ENCODE measurements around the gene KCNQ1. TPM values are rescaled to one million over a fixed set of nuclear protein-coding genes. Genes with fewer than 3 reads are reported as not detected.
A peak's percentile ranks its signal among the peaks of the same experiment; 100 is the strongest.

The KCNQ1 gene
- total and polyA plus RNA-seq, 7 experiments from 2014 or later = 14.7 to 46.4 (median 36.9) TPM

- H3K36me3 Mint-ChIP-seq = no peaks in the 10 kb centered on the region
- no peaks in the 10 kb centered on the region for H3K27me3 Mint-ChIP-seq
These were observed 24.9 kb upstream of the KCNQ1 start for GRCh38 chr11:2419638-2420501.

DNA sequence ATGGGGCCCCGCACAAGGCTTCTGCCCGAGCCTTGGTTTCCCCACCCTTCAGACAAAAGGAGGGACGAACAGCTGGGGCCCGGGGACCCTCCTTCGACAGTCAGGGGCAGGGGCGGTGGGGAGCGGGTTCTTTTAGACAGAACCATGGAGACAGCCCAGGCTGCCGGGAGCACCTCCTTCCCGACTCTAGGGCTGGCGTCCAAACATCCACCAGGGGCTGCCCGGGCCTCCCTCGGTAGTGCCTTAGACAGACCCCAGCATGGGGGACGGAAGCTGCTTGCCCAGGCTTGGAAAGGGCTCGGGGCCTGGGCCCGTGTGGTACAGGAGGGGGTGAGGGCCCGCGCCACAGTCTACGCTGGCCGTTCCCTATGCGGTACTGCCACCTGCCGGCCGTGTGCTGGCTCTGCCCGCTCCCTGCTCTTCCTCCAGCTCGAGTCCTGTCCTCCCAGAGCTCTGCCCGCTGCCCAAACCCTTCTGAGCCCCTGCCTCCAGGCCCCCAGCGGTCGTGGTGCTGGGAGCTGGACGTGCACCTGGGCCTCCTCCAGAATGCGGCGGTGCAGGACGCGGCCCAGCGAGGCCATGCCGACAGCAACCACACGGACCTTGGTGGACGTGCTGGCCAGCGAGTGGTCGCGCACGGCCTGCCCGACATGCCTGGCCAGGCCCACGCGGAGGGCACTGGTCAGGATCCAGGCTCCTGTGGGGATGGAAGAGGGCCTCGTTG, 24.1 kb upstream of the KCNQ1 start:
- ChIA-PET POLR2A (interaction anchor here (0.6 to 3.4 kb wide), 5 partner anchors 20 to 176 kb away, joined by 3 to 20 read pairs (median 4); partner anchors contain the start of genes C11orf21, TSPAN32 and TSSC4), CTCF (interaction anchor here (0.6 to 7.2 kb wide), 21 partner anchors 16 to 269 kb away, joined by 3 to 167 read pairs (median 7); partner anchors contain the start of genes C11orf21, TSPAN32 and TSSC4)
- Histone ChIP-seq H3K4me3 (ENCODE audit: low read length) (no peak overlapping the region), H3K4me1 (ENCODE audit: control insufficient read depth in 2 of 2, insufficient read depth in 2 of 2, low read length in 2 of 2) (peaks cover 0 to 10% of the 10 kb centered on the region in 2 donors), H3K36me3 (ENCODE audit: control insufficient read depth in 2 of 3, insufficient read depth in 3 of 3, low read length in 3 of 3) (no peaks in the 10 kb centered on the region), H3K9me3 (ENCODE audit: control insufficient read depth in 2 of 3, low read length in 3 of 3) (no peaks in the 10 kb centered on the region), H3K27me3 (ENCODE audit: control insufficient read depth in 2 of 2, insufficient read depth in 2 of 2, low read length in 2 of 2) (no peaks in the 10 kb centered on the region), H3K27ac (ENCODE audit: low read depth, low read length) (no peak overlapping the region)
- H3K4me3 Mint-ChIP-seq = no peak overlapping the region
- H3K4me1 Mint-ChIP-seq = peaks cover 0 to 3% (median 2%) of the 10 kb centered on the region in 7 donors
- no peaks in the 10 kb centered on the region for H3K27me3 Mint-ChIP-seq
- H3K36me3 Mint-ChIP-seq = no peaks in the 10 kb centered on the region
- ATAC-seq (peak; percentile 93), DNase-seq (peak; percentile 44 to 74 (median 70))
- intact Hi-C loops (cut with micrococcal nuclease) = loop anchor here (1.0 kb wide), 6 partner anchors 20 to 254 kb away; partner anchors contain the start of genes TSSC4 (in 2 of the 2) and ASCL2 (in 1 of the 2)
- H3K9me3 Mint-ChIP-seq = no peaks in the 10 kb centered on the region
- H3K27ac Mint-ChIP-seq = no peak overlapping the region

More at GRCh38 chr11:2419638-2420501, 24.9 kb upstream of the KCNQ1 start:
- CTCF ChIA-PET = interaction anchor here (0.6 to 7.2 kb wide), 19 partner anchors 17 to 268 kb away, joined by 3 to 167 read pairs (median 9); partner anchors contain the start of genes C11orf21, TSPAN32 and TSSC4
- H3K9me3 ChIP-seq (ENCODE audit: control insufficient read depth in 2 of 3, low read length in 3 of 3) = no peaks in the 10 kb centered on the region
- peaks cover 0 to 10% of the 10 kb centered on the region in 2 donors for H3K4me1 ChIP-seq (ENCODE audit: control insufficient read depth in 2 of 2, insufficient read depth in 2 of 2, low read length in 2 of 2)
- H3K27me3 ChIP-seq (ENCODE audit: control insufficient read depth in 2 of 2, insufficient read depth in 2 of 2, low read length in 2 of 2) = no peaks in the 10 kb centered on the region
- Mint-ChIP-seq H3K27ac (no peak overlapping the region), H3K9me3 (no peaks in the 10 kb centered on the region), H3K4me3 (no peak overlapping the region), H3K4me1 (peaks cover 0 to 3% (median 2%) of the 10 kb centered on the region in 7 donors)
- no peak overlapping the region for H3K4me3 ChIP-seq (ENCODE audit: low read length)
- intact Hi-C loops (cut with micrococcal nuclease) = loop anchor here (1.0 kb wide), 6 partner anchors 20 to 254 kb away; partner anchors contain the start of genes TSSC4 (in 2 of the 2) and ASCL2 (in 1 of the 2)
- H3K27ac ChIP-seq (ENCODE audit: low read depth, low read length) = no peak overlapping the region
- POLR2A ChIA-PET = interaction anchor here (0.8 to 3.4 kb wide), 4 partner anchors 19 to 117 kb away, joined by 3 to 20 read pairs (median 8); partner anchors contain the start of genes C11orf21, TSPAN32 and TSSC4
- peak; percentile 42 for ATAC-seq
- no peaks in the 10 kb centered on the region for H3K36me3 ChIP-seq (ENCODE audit: control insufficient read depth in 2 of 3, insufficient read depth in 3 of 3, low read length in 3 of 3)
- peak in 7 of 9 donors; percentile 40 to 63 (median 47) for DNase-seq

DNA sequence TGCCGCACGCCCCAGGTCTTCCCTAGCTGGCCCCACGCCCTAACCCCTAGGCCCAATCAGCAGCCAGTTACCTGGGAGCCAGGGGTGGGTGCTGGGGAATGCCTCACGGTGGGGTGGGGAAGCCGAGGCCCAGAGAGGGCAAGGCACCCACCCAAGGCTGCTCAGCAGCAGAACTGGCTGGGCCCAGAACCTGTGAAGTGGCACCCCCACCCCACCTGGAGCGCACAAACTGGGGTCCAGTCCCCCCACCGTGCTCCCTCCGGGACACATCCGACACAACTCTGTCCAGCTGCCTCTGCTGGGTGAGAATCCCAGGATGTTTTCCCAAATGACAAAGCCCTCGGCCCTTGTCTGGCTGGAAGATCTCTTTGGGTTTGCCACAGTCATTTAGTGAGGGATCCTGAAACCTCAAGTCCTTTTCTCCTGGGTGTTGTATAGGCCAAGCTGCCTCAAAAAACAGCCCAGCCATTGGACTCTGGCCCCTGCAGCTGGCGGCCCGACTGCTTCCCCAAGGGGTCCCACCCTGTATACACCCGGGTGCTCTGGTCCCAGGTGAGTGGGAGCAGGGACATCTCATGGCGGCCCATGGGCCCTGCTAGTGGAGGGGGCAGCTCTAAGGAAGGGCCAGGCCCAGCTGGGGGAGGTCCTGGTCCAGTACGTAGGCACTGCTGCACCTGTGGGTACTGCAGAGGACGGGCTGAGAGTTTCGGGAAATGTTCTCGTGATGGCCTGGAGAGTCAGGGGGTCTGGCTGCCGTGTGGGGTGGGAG, 23.4 kb upstream of the KCNQ1 start:
- H3K27ac Mint-ChIP-seq = no peak overlapping the region
- no peaks in the 10 kb centered on the region for H3K27me3 Mint-ChIP-seq
- H3K36me3 Mint-ChIP-seq = no peaks in the 10 kb centered on the region
- no peak for ATAC-seq
- H3K4me3 ChIP-seq (ENCODE audit: low read length) = no peak overlapping the region
- H3K9me3 Mint-ChIP-seq = no peaks in the 10 kb centered on the region
- POLR2A ChIA-PET = interaction anchor here (0.6 to 3.4 kb wide), 3 partner anchors 116 to 177 kb away, joined by 3 to 20 read pairs (median 11); partner anchors contain the start of genes C11orf21 and TSPAN32
- no peak for DNase-seq
- no peaks in the 10 kb centered on the region for H3K36me3 ChIP-seq (ENCODE audit: control insufficient read depth in 2 of 3, insufficient read depth in 3 of 3, low read length in 3 of 3)
- H3K27ac ChIP-seq (ENCODE audit: low read depth, low read length) = no peak overlapping the region
- no peaks in the 10 kb centered on the region for H3K27me3 ChIP-seq (ENCODE audit: control insufficient read depth in 2 of 2, insufficient read depth in 2 of 2, low read length in 2 of 2)
- H3K4me3 Mint-ChIP-seq = no peak overlapping the region
- H3K4me1 Mint-ChIP-seq = peaks cover 0 to 3% (median 2%) of the 10 kb centered on the region in 7 donors
- CTCF ChIA-PET = interaction anchor here (0.6 to 7.2 kb wide), 20 partner anchors 16 to 383 kb away, joined by 3 to 167 read pairs (median 6); partner anchors contain the start of genes C11orf21, TSPAN32 and TSSC4
- peaks cover 0 to 10% of the 10 kb centered on the region in 2 donors for H3K4me1 ChIP-seq (ENCODE audit: control insufficient read depth in 2 of 2, insufficient read depth in 2 of 2, low read length in 2 of 2)
- intact Hi-C loops (cut with micrococcal nuclease) = no loop called here
- no peaks in the 10 kb centered on the region for H3K9me3 ChIP-seq (ENCODE audit: control insufficient read depth in 2 of 3, low read length in 3 of 3)

GRCh38 chr11:2421996-2422395, 22.8 kb upstream of the KCNQ1 start:
- CTCF ChIA-PET = interaction anchor here (0.6 to 7.2 kb wide), 5 partner anchors 110 to 384 kb away, joined by 3 to 167 read pairs (median 10); partner anchors contain the start of genes C11orf21 and TSPAN32
- Histone ChIP-seq H3K36me3 (ENCODE audit: control insufficient read depth in 2 of 3, insufficient read depth in 3 of 3, low read length in 3 of 3) (no peaks in the 10 kb centered on the region), H3K4me1 (ENCODE audit: control insufficient read depth in 2 of 2, insufficient read depth in 2 of 2, low read length in 2 of 2) (peaks cover 0 to 10% of the 10 kb centered on the region in 2 donors), H3K27ac (ENCODE audit: low read depth, low read length) (no peak overlapping the region), H3K4me3 (ENCODE audit: low read length) (no peak overlapping the region), H3K9me3 (ENCODE audit: control insufficient read depth in 2 of 3, low read length in 3 of 3) (no peaks in the 10 kb centered on the region), H3K27me3 (ENCODE audit: control insufficient read depth in 2 of 2, insufficient read depth in 2 of 2, low read length in 2 of 2) (no peaks in the 10 kb centered on the region)
- Mint-ChIP-seq H3K4me3 (no peak overlapping the region), H3K36me3 (no peaks in the 10 kb centered on the region), H3K27ac (no peak overlapping the region), H3K4me1 (peaks cover 0 to 3% (median 2%) of the 10 kb centered on the region in 7 donors), H3K27me3 (no peaks in the 10 kb centered on the region), H3K9me3 (no peaks in the 10 kb centered on the region)
- ATAC-seq = no peak
- POLR2A ChIA-PET = no interaction called here
- DNase-seq = no peak
- intact Hi-C loops (cut with micrococcal nuclease) = no loop called here

DNA sequence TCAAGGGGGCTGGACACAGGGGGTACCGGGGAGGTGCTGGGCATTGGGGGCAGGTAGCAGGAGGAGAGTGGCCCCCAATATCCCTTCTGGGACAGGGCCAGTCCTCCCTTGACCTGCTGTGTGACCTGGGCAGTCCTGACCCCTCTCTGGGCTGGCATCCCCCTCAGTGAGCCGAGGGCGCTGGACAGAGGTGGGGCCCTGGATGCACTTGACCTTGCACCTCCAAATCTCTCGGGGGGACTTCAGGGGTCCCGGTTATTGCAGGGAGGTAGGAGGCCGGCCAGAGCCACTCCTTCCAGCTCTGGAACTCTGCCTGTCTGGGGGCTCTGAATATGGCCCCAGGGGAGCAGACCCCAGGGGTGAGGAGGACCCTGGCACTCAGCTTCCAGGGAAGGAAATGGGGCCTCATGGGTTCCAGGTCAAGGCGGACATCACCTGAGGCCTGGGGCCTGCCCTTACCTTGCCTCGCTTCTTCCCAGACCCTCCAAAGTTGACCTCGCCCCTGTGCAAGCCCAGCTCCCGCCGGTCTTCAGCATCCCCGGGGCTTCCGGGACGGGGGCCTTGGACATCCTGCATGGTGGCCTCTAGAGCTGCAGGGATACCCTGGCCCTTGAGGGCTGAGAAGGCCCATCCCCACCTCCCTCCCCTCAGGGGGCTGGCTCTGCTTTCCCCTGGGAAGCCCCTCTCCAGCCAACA, 22.2 kb upstream of the KCNQ1 start:
- no peak overlapping the region for H3K4me3 ChIP-seq (ENCODE audit: low read length)
- H3K27me3 Mint-ChIP-seq = no peaks in the 10 kb centered on the region
- no peak overlapping the region for H3K27ac Mint-ChIP-seq
- ATAC-seq = no peak
- POLR2A ChIA-PET = no interaction called here
- H3K27me3 ChIP-seq (ENCODE audit: control insufficient read depth in 2 of 2, insufficient read depth in 2 of 2, low read length in 2 of 2) = no peaks in the 10 kb centered on the region
- intact Hi-C loops (cut with micrococcal nuclease) = no loop called here
- H3K36me3 Mint-ChIP-seq = no peaks in the 10 kb centered on the region
- H3K4me1 Mint-ChIP-seq = peaks cover 0 to 3% (median 2%) of the 10 kb centered on the region in 7 donors
- no peaks in the 10 kb centered on the region for H3K9me3 Mint-ChIP-seq
- CTCF ChIA-PET = interaction anchor here (0.6 to 7.2 kb wide), 5 partner anchors 109 to 385 kb away, joined by 3 to 167 read pairs (median 5); partner anchors contain the start of genes C11orf21 and TSPAN32
- H3K9me3 ChIP-seq (ENCODE audit: control insufficient read depth in 2 of 3, low read length in 3 of 3) = no peaks in the 10 kb centered on the region
- H3K36me3 ChIP-seq (ENCODE audit: control insufficient read depth in 2 of 3, insufficient read depth in 3 of 3, low read length in 3 of 3) = no peaks in the 10 kb centered on the region
- DNase-seq = no peak
- H3K4me1 ChIP-seq (ENCODE audit: control insufficient read depth in 2 of 2, insufficient read depth in 2 of 2, low read length in 2 of 2) = peaks cover 0 to 10% of the 10 kb centered on the region in 2 donors
- H3K4me3 Mint-ChIP-seq = no peak overlapping the region
- no peak overlapping the region for H3K27ac ChIP-seq (ENCODE audit: low read depth, low read length)

Measured in naive thymus-derived CD4-positive, alpha-beta T cell (primary cell).